Measurements from ENCODE around the gene ARMC6.
"Not testable (repeated sequence)": the region's sequence is repeated elsewhere in the genome, so short reads cannot be mapped to it uniquely, and the experiment has no call there.

Gene ARMC6

GRCh38 chr19:19078801-19079200 lies 45.4 kb downstream of the ARMC6 start:
- no peak for DNase-seq

- no peak for DNase-seq
Measured at GRCh38 chr19:19079571-19079970, 46.2 kb downstream of the ARMC6 start.

- DNase-seq: no peak
Measured at GRCh38 chr19:19081642-19082151, 48.3 kb downstream of the ARMC6 start.

- DNase-seq: no peak
Measured at GRCh38 chr19:19083413-19084178, 50.2 kb downstream of the ARMC6 start.

- no peak for DNase-seq
Measured at GRCh38 chr19:19087676-19088075, 54.3 kb downstream of the ARMC6 start.

GRCh38 chr19:19094513-19094912 lies 61.1 kb downstream of the ARMC6 start:
- DNase-seq: no peak

GRCh38 chr19:19095691-19096090 lies 62.3 kb downstream of the ARMC6 start:
- no peak for DNase-seq

- DNase-seq: no peak
Measured at GRCh38 chr19:19096641-19097627, 63.5 kb downstream of the ARMC6 start.

- no peak for DNase-seq
Measured at GRCh38 chr19:19098084-19098702, 64.8 kb downstream of the ARMC6 start.

- no peak for DNase-seq
Measured at GRCh38 chr19:19098703-19099632, 65.6 kb downstream of the ARMC6 start.

GRCh38 chr19:19101540-19101939 lies 68.1 kb downstream of the ARMC6 start:
- no peak for DNase-seq

GRCh38 chr19:19102566-19102965 lies 69.2 kb downstream of the ARMC6 start:
- DNase-seq: not testable (repeated sequence)

- no peak for DNase-seq
Measured at GRCh38 chr19:19103167-19103566, 69.8 kb downstream of the ARMC6 start.

GRCh38 chr19:19105365-19106055 lies 72.1 kb downstream of the ARMC6 start:
- peak; percentile 85 for DNase-seq

- no peak for DNase-seq
Measured at GRCh38 chr19:19106056-19106551, 72.7 kb downstream of the ARMC6 start.

GRCh38 chr19:19106938-19107337 lies 73.5 kb downstream of the ARMC6 start:
- DNase-seq: not testable (repeated sequence)

GRCh38 chr19:19107654-19108053 lies 74.3 kb downstream of the ARMC6 start:
- DNase-seq: no peak
